Fibroblast of skin of left biceps (primary cell): Measurements from ENCODE around the gene AQR.
A peak's percentile ranks its signal among the peaks of the same experiment; 100 is the strongest.
"Not testable (repeated sequence)": the region's sequence is repeated elsewhere in the genome, so short reads cannot be mapped to it uniquely, and the experiment has no call there.

Experiments used
- DNase-seq, 2 experiments: peaks; one replicate each; pipeline ENCODE4 v3.0.0-alpha.2; 2013; ENCODE audit warnings: low read depth in 2 of 2

Gene AQR

GRCh38 chr15:34813446-34814190 is 155.9 kb downstream of the AQR start:
- DNase-seq: no peak

DNA sequence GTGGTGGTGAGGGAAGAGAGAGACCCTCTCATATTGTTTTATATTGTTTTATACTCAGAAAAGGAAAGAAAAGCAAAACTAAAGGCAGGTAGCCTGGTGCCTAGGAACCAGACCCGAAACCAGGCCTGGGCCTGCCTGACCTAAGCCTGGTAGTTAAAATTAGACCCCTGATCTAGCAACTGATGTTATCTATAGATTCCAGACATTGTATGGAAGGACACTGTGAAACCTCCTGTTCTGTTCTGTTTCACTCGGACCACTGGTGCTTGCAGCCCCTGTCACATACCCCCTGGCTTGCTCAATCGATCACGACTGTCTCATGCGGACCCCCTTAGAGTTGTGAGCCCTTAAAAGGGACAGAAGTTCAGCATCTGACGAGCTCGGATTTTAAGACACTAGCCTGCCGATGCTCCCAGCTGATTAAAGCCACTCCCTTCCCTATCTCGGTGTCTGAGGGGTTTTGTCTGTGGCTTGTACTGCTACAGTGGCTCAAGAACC is 156.6 kb downstream of the AQR start:
- not testable (repeated sequence) for DNase-seq

DNA sequence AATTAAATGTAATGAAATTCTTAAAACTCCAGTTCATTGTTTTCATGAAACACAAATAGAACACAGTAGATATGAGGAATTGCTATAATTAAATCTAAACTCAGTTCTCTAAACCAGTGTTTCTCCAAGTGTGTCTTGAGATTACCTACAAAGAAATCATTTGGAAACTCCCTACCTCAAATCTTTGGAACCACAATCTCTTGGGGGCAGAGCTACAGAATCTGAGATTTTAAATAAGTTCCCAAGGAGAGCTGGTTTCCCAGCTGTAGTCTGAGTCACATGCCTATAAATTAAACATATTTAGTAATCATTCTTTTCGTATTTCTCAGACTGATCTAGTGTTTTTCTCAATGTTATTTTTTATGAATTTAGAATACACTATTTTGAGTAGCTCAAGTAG is 157.2 kb downstream of the AQR start:
- DNase-seq: no peak

DNA sequence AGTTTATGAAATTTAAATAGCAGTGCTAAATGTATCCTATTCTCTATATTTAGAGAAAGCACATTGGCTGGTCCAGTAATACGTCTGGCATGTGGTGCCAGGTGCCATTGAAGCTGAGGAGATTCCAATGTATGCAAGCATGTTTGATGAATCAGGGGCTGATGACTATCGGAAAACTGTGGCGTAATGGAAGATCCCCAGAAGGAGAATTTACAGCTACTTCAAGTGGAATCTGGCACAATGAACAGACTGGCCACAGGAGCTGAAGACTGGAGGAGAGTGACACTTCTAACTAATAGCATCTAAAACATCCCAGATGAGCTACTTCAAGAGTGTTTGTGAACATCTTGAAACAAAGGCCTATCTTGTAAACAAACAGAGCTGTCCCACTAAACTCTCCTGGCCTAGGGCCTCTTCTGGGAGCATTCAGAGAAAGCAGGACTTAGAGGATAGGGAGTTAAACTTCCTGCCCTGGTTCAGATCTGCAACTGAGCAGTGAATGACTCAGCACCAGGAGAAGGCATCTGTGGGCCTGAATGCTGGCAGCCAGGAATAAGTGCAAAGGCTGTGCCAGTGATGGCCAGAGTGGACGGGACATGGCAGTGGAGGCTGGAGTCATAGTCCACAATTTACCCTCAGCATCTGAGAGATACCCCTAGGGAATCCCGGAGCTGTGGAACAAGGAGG is 159.0 kb downstream of the AQR start:
- peak; percentile 84 to 85 for DNase-seq

GRCh38 chr15:34809186-34809585 is 160.4 kb downstream of the AQR start:
- DNase-seq: no peak

DNA sequence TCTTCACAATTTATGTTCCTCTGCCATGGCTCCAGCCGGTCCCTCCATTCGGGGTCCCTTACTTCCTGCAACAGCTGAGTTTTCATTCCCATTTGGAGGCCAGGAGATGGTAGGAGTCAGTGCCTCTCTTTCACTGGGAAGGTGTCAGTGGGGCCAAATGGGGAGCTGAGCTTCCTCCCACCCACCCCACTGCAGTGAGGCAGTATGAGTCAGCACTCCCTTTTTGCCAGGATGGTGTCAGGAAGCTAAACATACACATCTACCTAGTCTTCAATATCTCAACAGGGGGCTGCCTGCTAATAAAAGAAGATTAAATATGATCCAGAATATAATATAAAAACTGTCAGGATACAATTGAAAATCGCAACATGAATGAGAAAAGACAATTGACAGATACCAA is 161.5 kb downstream of the AQR start:
- no peak for DNase-seq

DNA sequence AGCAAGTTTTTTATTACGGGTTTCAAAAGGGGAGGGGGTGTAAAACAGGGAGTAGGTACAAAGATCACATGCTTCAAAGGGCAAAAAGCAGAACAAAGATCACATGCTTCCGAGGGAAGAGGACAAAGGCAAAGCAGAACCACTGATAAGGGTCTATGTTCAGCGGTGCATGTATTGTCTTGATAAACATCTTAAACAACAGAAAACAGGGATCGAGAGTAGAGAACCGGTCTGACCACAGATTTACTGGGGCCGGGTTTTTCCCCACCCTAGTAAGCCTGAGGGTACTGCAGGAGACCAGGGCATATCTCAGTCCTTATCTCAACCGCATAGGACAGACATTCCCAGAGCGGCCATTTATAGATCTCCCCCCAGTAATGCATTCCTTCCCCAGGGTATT is 162.3 kb downstream of the AQR start:
- DNase-seq: not testable (repeated sequence)

GRCh38 chr15:34804776-34805175 is 164.8 kb downstream of the AQR start:
- no peak for DNase-seq

GRCh38 chr15:34804113-34804512 is 165.4 kb downstream of the AQR start:
- DNase-seq: no peak

DNA sequence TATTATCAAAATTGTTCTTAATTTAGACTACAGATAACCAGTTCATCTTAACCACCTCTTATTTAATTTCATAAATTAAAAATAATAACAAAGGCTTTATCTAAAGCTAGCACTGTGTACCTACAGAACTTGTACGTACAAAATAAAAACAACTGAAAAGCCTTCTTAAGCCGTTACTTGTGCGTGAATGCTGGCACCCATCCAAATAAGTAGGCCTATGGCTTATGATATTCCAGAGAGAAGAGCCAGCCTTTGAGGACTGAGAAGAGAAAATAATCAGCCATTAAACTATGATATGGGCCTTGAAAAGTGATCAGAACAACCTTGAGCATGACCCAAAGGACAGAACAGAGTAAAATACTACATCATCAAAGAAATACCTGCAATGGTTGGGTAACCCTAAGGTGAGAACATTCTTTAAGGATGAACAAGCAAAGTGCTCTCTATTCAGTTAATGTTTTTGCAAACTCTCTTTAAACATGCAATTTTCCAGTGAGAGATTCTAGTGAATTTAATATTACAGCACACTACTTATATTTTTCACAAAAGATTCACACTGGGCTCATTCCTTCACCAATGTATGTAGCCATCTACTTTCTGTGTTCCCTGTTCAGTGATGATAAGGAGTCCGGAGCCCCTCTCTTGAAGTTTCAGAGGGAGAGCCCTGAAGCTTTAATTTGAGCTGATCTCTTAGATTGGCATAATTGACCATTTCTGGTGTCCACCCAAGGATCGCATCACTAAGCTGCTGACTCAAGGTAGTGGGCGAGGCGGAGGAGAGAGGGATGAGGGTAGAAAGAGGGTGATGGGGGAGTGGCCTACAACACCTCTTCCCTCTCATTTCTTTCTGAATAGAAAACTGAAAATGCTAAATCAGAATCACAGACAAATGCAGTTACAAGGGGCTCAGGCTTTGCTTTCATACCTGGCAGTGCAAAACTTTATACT is 166.5 kb downstream of the AQR start:
- no peak for DNase-seq

DNA sequence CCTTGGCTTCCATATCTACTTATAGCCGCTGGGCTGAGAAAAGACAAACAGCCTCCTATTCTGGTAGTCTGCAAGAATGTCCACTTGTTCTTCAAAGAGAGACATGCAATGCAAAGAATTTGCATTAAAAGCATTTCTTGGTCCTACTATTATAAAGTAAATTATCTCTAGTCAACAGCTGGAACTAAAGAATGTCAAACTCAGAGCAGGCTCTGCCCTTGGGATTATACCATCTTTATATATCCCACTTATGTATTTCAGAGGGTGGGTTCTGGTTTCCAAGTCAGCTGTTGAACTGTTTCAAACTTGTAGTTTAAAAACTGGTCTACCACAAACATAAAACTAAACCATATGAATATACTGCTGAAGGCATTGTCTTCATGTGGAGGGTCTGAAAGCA is 167.2 kb downstream of the AQR start:
- DNase-seq: no peak
